GM12891 (cell line): ENCODE measurements around the gene SLC15A3.
"Not testable (repeated sequence)": the region's sequence is repeated elsewhere in the genome, so short reads cannot be mapped to it uniquely, and the experiment has no call there.

Experiments
- DNase-seq: peaks from one replicate; pipeline ENCODE4 v3.0.0; 2011; ENCODE audit warnings: low spot score; ENCODE audit not compliant: insufficient read length
- FAIRE-seq: peaks from 2 replicates; lab custom pipeline; 2011; peaks lifted over from hg19 to GRCh38; lab: Jason Lieb, UNC
- PAX5 ChIP-seq: IDR thresholded peaks from 2 replicates; pipeline ENCODE4 v1.6.1; 2011; ENCODE audit warnings: low read length, moderate library complexity, mild to moderate bottlenecking; ENCODE audit not compliant: insufficient read depth, severe bottlenecking
- POLR2A ChIP-seq: IDR thresholded peaks from 2 replicates; pipeline ENCODE4 v1.6.1; 2011; ENCODE audit warnings: low read depth, low read length, control low read depth
- POLR2AphosphoS5 ChIP-seq: IDR thresholded peaks from 2 replicates; pipeline ENCODE4 v1.6.1; 2011; ENCODE audit warnings: low read depth, low read length, control low read depth
- POU2F2 ChIP-seq: IDR thresholded peaks from 2 replicates; pipeline ENCODE4 v1.6.1; 2011; ENCODE audit warnings: low read depth, mild to moderate bottlenecking, control low read depth, low read length, moderate library complexity
- SPI1 ChIP-seq: IDR thresholded peaks from 2 replicates; pipeline ENCODE4 v1.6.1; 2011; ENCODE audit warnings: low read depth, low read length, control low read depth
- TAF1 ChIP-seq: IDR thresholded peaks from 2 replicates; pipeline ENCODE4 v1.6.1; 2011; ENCODE audit warnings: low read depth, low read length, control low read depth

The SLC15A3 gene

GRCh38 chr11:60978546-60979380 is 26.8 kb upstream of the SLC15A3 start:
- DNase-seq (no peak), FAIRE-seq (no peak)
- TF ChIP-seq SPI1 (no peak), POLR2A (no peak), PAX5 (no peak), POU2F2 (no peak), TAF1 (no peak), POLR2AphosphoS5 (no peak)

- DNase-seq: no peak
- no peak for FAIRE-seq
Observed at GRCh38 chr11:60977836-60978235, 25.9 kb upstream of the SLC15A3 start.

DNA sequence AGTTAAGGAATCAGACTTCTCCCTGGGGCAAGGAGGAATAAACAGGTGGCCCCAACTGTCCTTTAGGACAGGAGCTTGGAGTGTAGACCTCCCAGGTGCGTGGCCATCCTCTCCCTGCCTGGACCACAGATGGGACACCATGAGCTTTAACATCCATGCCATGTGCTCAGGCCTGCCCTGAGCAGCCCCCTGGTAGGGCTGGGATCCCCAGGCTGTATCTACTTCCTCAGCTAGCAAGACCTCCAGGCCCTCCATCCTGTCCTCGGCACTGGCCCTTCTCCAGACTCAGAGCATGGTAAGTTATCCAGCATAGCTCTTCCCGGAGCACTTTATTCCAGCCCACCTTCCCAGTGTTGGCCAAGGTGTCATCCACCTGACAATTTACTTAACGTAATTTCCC is 25.2 kb upstream of the SLC15A3 start:
- FAIRE-seq (no peak), DNase-seq (no peak)
- TF ChIP-seq POLR2AphosphoS5 (no peak), POLR2A (no peak), POU2F2 (no peak), SPI1 (no peak), TAF1 (no peak), PAX5 (no peak)

More at GRCh38 chr11:60977836-60978235, 25.9 kb upstream of the SLC15A3 start:
- TF ChIP-seq SPI1: no peak
- no peak for TF ChIP-seq PAX5
- no peak for TF ChIP-seq POU2F2
- TF ChIP-seq TAF1: no peak
- no peak for TF ChIP-seq POLR2A
- no peak for TF ChIP-seq POLR2AphosphoS5

DNA sequence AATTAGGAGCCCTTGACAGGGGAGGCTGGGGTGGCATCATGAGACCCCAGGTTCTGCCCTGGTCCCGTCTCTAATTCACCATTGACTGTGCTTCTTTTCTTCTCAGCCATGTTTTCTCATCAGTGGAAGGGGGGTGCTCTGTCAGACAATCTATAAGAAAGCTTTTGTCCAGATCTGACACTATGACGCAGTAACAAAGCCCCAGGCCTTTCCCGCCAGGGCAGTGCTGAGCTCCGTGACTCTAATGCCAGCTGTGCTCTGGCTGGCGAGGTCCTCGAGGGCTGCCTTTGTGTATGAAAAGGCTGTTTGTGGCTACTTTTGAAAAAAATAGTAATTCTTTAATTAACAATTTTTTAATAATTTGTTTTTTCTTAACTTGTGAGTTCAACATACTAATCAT is 22.8 kb upstream of the SLC15A3 start:
- FAIRE-seq (no peak), DNase-seq (no peak)
- no peak for TF ChIP-seq POU2F2
- no peak for TF ChIP-seq POLR2A
- TF ChIP-seq PAX5: no peak
- no peak for TF ChIP-seq POLR2AphosphoS5
- TF ChIP-seq SPI1: no peak
- no peak for TF ChIP-seq TAF1

GRCh38 chr11:60974316-60974715 is 22.3 kb upstream of the SLC15A3 start:
- not testable (repeated sequence) for FAIRE-seq, DNase-seq

GRCh38 chr11:60973699-60974098 is 21.7 kb upstream of the SLC15A3 start:
- FAIRE-seq (no peak), DNase-seq (no peak)
- TF ChIP-seq POLR2A (no peak), POLR2AphosphoS5 (no peak), POU2F2 (no peak), PAX5 (no peak), TAF1 (no peak), SPI1 (no peak)

DNA sequence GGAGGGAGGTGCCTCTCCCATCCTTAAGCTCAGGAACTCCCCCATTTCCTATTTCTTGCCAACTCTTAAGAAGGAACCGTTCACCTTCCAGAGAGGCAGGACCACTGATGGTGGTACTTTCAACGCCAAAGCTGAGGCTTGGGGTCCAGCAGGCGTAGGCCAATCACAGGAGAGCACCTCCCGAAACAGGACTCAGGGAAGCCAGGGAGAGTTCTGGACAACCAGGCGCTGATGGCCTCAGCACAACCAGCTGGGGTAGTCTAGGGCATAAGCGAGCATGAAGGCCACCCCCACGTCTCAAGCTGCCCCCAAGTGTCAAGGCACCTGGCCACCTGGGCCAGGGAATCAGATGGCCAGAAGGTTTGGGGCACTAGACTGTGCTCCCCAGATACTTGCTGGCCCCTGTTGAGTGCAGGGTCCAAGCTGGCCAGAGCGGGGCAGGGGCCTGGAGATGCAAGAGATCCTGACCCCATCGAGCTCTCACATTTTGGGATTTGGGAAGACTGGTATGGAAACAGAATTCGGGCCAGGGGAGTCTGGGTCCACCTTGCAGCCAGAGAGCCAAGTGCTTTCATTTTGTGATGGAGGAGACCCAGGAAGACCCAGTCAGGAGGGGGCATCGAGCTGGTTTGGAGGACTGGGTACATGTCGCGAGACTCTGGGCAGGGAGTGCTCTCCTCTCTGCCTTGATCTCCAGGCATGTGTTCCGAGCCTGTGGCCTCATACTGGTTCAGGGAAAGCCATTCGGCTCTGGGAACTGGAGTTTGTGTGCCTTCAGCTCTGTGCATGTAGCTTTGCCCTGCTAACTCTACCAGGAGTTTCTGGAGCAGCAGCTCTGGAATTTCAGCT is 20.4 kb upstream of the SLC15A3 start:
- no peak for TF ChIP-seq POLR2AphosphoS5
- TF ChIP-seq TAF1: no peak
- no peak for TF ChIP-seq POU2F2
- no peak for TF ChIP-seq PAX5
- TF ChIP-seq POLR2A: no peak
- no peak for TF ChIP-seq SPI1

DNA sequence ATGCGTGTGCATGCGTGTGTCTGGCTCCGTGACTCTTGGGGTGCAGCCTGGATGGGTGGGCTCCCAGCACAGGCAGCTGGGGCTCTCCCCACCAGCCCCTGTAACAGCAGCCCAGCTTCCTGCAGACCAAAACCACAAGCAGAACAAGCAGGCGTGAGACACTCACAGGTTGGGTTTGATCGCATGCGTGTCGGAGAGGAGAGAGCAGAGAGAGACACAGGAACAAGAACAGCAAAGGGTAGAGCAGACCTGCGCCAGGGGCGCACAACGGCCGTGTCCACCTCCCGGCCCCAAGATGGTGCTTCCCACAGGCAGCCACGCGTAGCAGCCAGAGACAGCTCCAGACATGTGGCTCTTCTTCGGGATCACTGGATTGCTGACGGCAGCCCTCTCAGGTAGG is 19.5 kb upstream of the SLC15A3 start, which contains the start of gene CD6:
TSS of gene CD6 (plus strand) at position 161 of the 400 bp plus-strand sequence. CDS start at position 347, 186 bp downstream.
- peak; percentile 93 for FAIRE-seq
- TF ChIP-seq TAF1 (no peak), POLR2AphosphoS5 (no peak), POU2F2 (no peak), PAX5 (no peak), SPI1 (no peak), POLR2A (no peak)

More for the DNA sequence above, 20.4 kb upstream of the SLC15A3 start:
- FAIRE-seq: no peak
- no peak for DNase-seq

GRCh38 chr11:60970890-60971289 is 18.9 kb upstream of the SLC15A3 start:
- FAIRE-seq: no peak
- TF ChIP-seq SPI1 (no peak), POLR2AphosphoS5 (no peak), POLR2A (no peak), POU2F2 (no peak), PAX5 (no peak), TAF1 (no peak)
- DNase-seq: no peak

More for the DNA sequence above, 19.5 kb upstream of the SLC15A3 start, which contains the start of gene CD6:
- DNase-seq: no peak

DNA sequence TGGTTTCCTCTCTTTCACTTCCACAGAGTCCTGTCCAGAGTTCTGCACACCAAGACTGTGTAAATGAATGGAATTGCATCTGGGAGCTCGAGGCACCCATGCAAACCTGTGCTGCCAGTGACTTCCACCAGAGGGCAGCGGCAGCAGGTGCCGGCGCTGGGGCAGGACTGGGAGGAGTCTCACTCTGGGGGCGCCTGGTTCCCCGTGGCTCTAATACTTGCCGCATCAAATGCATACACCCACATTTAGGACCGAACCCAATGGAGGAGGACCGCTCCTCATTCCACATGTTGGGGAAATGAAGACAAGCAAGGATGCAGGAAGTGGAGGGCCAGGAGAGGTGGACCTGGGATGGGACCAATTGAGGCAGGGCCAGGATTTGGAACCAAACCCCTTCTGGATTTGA is 18.4 kb upstream of the SLC15A3 start:
- TF ChIP-seq PAX5 (peak; percentile 13), POU2F2 (peak; percentile 25; the same call in 1 of the 2 replicates), POLR2A (no peak)
- DNase-seq (peak; percentile 58), FAIRE-seq (peak; percentile 76)
